ENCODE results near the gene PTPN1.

GRCh38 chr20:50509923-50510705, at the start of gene PTPN1:
- TF ChIP-seq TCF7L2 (IDR thresholded peaks at IDR 0.05; ENCODE audit: low read depth, low read length) (no peak), FOSL1 (CRISPR knock-in tag; IDR thresholded peaks at IDR 0.05; ENCODE audit: borderline replicate concordance) (no peak), ZNF30 (CRISPR knock-in tag; IDR thresholded peaks at IDR 0.05) (peak; percentile 83; the same call in 1 of the 2 replicates), ARHGAP35 (CRISPR knock-in tag; IDR thresholded peaks at IDR 0.05; ENCODE audit: borderline replicate concordance) (peak; percentile 89), BATF2 (CRISPR knock-in tag; IDR thresholded peaks at IDR 0.05) (no peak)
- TF ChIP-seq, protein P1, sequence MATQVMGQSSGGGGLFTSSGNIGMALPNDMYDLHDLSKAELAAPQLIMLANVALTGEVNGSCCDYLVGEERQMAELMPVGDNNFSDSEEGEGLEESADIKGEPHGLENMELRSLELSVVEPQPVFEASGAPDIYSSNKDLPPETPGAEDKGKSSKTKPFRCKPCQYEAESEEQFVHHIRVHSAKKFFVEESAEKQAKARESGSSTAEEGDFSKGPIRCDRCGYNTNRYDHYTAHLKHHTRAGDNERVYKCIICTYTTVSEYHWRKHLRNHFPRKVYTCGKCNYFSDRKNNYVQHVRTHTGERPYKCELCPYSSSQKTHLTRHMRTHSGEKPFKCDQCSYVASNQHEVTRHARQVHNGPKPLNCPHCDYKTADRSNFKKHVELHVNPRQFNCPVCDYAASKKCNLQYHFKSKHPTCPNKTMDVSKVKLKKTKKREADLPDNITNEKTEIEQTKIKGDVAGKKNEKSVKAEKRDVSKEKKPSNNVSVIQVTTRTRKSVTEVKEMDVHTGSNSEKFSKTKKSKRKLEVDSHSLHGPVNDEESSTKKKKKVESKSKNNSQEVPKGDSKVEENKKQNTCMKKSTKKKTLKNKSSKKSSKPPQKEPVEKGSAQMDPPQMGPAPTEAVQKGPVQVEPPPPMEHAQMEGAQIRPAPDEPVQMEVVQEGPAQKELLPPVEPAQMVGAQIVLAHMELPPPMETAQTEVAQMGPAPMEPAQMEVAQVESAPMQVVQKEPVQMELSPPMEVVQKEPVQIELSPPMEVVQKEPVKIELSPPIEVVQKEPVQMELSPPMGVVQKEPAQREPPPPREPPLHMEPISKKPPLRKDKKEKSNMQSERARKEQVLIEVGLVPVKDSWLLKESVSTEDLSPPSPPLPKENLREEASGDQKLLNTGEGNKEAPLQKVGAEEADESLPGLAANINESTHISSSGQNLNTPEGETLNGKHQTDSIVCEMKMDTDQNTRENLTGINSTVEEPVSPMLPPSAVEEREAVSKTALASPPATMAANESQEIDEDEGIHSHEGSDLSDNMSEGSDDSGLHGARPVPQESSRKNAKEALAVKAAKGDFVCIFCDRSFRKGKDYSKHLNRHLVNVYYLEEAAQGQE (IDR thresholded peaks at IDR 0.05; ENCODE audit: borderline replicate concordance in 1 of 2, low read depth in 1 of 2, low read length in 2 of 2), result peak in 1 of 2 experiments; percentile 71; a peak in 1 of 4 replicates
